A673 (cell line): ENCODE results near the gene AXDND1.

Experiments
- EZH2 ChIP-seq: fragments of 200-600 bp; sonication (generic); IDR thresholded peaks from 2 replicates; pipeline ENCODE4 v1.6.1; 2017; ENCODE audit warnings: borderline replicate concordance, low read depth, mild to moderate bottlenecking, mixed read lengths, antibody characterized with exemption, low read length; ENCODE audit not compliant: poor library complexity, severe bottlenecking
- TF ChIP-seq, protein P1 (sequence below): fragments of 300-800, 200-600 bp; sonication (generic); conservative IDR thresholded peaks from 2 replicates; pipeline ENCODE4 v1.5.1; 2017; ENCODE audit warnings: low read depth, mild to moderate bottlenecking, antibody characterized with exemption, low read length, moderate library complexity, mixed read lengths

DNA sequence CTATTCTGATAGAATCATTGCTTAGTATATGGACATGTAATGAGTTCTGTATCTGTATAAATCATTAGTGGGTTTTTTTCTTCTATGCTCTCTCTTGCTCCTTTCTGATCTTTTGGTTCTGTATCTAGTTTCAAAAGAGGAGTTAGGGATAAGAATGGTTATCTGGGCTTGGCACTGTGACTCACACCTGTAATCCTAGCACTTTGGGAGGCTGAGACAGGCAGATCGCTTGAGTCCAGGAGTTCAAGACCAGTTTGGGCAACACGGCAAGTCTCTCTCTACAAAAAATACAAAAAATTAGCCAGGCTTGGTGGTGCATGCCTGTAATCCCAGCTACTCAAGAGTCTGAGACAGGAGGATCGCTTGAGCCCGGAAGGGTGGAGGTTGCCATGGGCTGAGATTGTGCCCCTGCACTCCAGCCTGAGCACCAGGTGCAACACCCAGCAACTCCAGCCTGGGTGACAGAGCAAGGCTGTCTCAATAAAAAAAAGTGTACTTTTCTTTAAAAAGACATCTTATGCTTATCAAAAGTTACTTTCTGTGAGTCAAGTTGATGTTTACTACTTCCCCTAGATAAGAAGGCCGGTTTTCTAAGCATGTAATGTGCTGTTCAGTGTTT, 27.7 kb upstream of the AXDND1 start:
- TF ChIP-seq, protein P1, sequence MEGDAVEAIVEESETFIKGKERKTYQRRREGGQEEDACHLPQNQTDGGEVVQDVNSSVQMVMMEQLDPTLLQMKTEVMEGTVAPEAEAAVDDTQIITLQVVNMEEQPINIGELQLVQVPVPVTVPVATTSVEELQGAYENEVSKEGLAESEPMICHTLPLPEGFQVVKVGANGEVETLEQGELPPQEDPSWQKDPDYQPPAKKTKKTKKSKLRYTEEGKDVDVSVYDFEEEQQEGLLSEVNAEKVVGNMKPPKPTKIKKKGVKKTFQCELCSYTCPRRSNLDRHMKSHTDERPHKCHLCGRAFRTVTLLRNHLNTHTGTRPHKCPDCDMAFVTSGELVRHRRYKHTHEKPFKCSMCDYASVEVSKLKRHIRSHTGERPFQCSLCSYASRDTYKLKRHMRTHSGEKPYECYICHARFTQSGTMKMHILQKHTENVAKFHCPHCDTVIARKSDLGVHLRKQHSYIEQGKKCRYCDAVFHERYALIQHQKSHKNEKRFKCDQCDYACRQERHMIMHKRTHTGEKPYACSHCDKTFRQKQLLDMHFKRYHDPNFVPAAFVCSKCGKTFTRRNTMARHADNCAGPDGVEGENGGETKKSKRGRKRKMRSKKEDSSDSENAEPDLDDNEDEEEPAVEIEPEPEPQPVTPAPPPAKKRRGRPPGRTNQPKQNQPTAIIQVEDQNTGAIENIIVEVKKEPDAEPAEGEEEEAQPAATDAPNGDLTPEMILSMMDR = no peak
- TF ChIP-seq EZH2 = no peak
